GM18499 (cell line): Measurements from ENCODE around the gene CHST8.

Experiments used
- ATAC-seq: cut with Tn5 transposase; IDR thresholded peaks from one replicate; pipeline ENCODE4 v1.9.1; 2021; ENCODE audit warnings: moderate number of reproducible peaks; ENCODE audit not compliant: insufficient read depth, unreplicated experiment

CHST8 gene

DNA sequence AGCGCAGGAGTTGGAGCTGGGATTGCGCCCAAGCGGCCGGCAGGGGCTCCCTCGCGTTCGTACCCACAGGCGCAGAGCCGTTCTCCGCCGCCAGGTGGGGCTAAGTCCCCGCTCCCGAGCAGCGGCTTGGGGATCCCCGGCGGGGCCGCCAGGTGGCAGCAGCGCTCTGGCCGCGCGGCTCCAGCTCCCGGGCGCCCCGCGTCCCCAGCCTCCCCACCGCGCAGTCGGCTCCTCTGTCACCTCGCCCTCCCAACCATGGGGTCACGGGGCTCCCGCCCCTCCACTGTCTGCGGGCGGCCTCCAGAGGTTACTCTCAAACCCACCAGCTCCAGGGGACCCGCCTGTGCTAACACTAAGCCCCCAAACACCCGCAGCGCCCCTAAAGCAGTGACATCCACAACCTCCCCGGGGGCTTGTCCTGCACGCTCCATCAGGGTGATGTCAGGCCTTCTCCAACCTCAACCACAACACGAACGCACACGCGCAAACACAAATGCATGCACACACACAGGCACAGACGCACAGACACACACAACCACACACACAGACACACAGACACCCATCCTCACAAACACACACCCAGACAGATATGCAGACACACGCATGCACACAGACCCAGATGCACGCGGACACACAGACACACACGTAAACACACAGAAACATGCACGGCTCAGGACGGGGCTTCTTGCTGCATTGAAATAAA lies 156.5 kb downstream of the CHST8 start:
- no peak for ATAC-seq

DNA sequence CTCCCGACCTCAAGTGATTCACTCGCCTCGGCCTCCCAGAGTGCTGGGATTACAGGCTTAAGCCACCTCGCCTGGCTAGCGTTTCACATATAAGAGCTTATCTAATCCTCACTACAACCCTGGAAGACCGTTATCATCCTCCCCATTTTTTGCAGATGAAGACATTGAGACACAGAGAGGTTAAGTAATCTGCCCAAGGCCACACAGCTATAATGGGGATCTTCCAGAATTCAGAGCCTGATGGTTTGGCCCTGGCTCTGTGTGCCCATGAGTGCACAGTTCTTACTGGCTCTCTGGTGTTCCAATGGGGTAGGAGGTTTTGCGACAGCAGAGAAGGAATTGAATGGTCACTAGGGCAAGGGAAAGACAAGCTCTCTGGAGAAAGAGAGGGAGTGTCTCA lies 158.1 kb downstream of the CHST8 start:
- no peak for ATAC-seq

DNA sequence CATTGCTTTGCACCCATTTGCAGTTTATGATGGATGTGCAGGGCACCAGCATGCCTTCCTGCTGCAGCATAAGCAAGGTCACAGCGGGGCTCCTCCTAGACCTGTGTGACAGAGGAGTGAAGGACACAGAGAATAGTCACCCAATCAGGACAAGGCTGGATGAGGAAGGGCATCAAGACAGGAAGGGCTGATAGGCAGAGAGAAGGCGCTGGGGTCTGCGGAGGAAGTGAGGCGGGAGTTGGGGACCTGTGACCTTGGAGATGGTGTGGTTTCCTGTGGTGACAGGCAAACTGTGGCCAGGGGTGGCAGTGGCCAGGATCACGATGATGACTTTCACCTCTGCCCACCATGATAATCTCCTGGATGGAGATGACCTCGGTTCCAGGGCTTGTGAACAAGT lies 158.5 kb downstream of the CHST8 start:
- ATAC-seq: no peak

GRCh38 chr19:33780746-33781145 lies 159.0 kb downstream of the CHST8 start:
- ATAC-seq: no peak

DNA sequence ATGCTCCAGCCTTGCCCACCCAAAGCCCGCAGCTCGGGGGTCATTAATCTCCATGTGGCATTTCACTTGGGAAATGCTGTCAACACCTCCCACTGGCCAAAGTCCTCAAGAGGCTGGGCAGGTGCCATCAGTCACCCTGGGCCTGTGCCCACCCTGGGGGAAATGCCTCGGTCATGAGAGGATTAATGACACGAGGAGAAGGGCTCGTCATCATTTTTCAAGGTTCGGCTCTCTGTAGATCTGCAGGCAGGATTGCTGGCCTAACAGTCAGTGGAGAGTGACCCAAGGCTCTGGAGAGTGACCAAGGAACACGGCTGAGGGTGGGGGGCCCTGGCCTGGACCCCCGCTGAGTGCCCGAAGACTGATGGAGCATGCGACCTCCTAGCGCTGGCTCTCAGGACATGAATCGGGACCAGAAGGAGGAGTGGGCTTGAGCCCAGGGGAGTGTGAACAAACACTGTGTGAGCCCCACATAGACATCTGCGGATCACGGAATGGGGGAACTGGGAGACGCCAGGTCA lies 159.7 kb downstream of the CHST8 start:
- ATAC-seq: no peak

GRCh38 chr19:33781996-33782395 lies 160.2 kb downstream of the CHST8 start:
- ATAC-seq: no peak

GRCh38 chr19:33784432-33784831 lies 162.7 kb downstream of the CHST8 start:
- ATAC-seq: no peak

GRCh38 chr19:33785795-33786194 lies 164.0 kb downstream of the CHST8 start:
- no peak for ATAC-seq

GRCh38 chr19:33788676-33789075 lies 166.9 kb downstream of the CHST8 start:
- ATAC-seq: no peak

DNA sequence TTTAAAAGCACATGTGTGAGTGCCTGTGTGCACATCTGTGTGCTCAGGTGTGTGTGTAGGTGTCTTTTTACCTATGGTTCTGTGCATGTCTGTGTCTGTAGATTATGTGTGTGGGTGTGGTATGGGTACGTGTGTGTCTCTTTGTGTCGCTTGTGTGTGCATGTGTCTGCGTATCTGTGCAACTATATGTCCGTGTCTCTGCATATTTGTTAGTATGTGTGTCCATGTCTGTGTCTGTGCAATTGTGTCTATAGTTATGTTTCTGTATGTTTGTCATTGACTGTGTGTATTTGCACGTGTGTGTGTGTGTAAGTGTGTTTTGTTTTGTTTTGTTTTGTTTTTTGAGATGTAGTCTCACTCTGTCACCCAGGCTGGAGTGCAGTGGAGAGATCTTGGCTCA lies 167.6 kb downstream of the CHST8 start:
- ATAC-seq: no peak

- no peak for ATAC-seq
Observed at GRCh38 chr19:33794683-33795369, 173.1 kb downstream of the CHST8 start.

GRCh38 chr19:33795370-33796163 lies 173.8 kb downstream of the CHST8 start:
- no peak for ATAC-seq

DNA sequence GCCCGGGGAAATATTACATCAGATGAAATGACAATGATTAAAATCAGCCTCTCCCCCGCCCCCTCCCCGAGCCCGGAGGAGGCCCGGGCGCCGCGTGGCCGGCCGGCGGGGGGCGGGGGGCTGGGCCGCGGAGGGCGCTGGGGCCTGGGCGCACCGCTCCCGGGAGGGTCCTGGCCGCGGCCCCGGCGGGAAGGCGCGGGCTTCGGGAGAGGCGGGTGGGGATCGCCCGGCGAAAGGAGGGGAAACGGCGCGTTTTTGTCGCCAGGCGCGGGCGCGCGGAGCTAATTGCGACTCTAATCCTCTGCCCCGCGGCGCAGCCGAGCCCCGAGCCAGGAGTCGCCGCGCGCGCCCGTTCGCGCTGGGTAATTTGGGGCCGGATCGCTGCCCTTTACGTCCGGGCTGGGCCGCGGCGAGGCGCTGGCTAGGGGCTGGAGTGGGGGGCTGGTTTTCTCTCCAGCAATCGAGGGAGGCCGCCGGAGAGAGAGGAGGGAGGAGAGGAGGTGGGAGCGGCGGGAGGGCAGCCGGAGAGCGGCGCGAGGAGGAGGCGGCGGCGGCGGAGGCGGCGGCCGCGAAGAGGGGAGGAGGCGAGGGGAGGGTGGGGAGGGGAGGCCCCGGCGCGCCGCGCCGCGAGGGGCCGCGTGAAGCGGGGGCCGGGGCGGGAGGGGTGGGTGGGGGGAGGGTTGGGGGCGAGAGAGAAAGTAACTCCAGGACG lies 174.6 kb downstream of the CHST8 start, which contains the start of gene KCTD15:
TSS of gene KCTD15 (plus strand) at position 707 of the 712 bp plus-strand sequence. CDS start 3,585 bp downstream, outside the sequence.
- no peak for ATAC-seq

GRCh38 chr19:33797802-33798671 lies 176.3 kb downstream of the CHST8 start:
- no peak for ATAC-seq

DNA sequence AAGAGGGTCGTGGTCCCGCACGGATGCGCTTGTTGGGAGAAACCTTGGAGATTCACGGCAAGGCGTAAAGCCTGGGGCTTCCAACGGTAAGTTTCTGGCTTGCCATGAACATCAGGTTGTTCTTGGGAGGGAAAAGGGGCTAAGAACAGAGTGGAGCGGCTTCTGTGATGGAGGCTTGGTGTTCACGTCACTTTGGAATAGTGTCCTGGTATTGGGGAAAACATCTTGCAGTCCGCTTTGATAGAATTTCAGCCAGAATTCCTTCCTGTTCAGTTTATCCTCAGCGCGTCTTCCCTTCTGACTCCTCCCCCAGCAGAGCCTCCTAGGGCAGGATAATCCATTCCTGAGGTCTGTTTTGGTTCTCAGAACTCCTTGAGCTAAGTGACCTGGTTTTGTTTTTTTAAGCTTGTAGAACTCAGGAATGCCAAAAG lies 176.9 kb downstream of the CHST8 start:
- no peak for ATAC-seq

DNA sequence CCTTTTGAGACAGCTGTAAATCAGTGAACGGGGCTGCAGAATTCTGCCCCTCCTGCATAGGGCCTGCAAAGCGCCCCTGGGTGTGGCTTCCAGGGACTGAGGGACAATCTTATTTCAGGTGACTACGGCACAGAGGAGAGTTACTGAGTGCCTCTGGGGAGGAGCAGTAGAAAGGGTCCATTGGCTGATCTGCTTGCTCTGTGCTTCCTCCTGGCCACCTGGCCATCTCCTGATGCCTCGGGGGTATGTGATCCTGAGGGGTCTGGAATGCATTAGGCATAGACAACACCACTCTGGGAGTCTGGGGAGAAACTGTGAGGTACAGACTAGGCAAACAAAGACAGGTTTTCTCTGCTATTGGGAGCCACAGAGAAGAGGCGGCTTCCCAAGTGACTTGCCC lies 177.7 kb downstream of the CHST8 start:
- ATAC-seq: no peak

- no peak for ATAC-seq
Observed at GRCh38 chr19:33800012-33800680, 178.4 kb downstream of the CHST8 start.

- no peak for ATAC-seq
Observed at GRCh38 chr19:33801411-33801810, 179.7 kb downstream of the CHST8 start.

GRCh38 chr19:33802001-33802400 lies 180.2 kb downstream of the CHST8 start:
- ATAC-seq: no peak
